ENCODE measurements around the gene GPC3. TPM values are rescaled to one million over a fixed set of nuclear protein-coding genes. Genes with fewer than 3 reads are reported as not detected.
A peak's percentile ranks its signal among the peaks of the same experiment; 100 is the strongest.

The GPC3 gene
- polyA plus RNA-seq, 2 of the 4 experiments (the other 2 are of a cell fraction): not detected

DNA sequence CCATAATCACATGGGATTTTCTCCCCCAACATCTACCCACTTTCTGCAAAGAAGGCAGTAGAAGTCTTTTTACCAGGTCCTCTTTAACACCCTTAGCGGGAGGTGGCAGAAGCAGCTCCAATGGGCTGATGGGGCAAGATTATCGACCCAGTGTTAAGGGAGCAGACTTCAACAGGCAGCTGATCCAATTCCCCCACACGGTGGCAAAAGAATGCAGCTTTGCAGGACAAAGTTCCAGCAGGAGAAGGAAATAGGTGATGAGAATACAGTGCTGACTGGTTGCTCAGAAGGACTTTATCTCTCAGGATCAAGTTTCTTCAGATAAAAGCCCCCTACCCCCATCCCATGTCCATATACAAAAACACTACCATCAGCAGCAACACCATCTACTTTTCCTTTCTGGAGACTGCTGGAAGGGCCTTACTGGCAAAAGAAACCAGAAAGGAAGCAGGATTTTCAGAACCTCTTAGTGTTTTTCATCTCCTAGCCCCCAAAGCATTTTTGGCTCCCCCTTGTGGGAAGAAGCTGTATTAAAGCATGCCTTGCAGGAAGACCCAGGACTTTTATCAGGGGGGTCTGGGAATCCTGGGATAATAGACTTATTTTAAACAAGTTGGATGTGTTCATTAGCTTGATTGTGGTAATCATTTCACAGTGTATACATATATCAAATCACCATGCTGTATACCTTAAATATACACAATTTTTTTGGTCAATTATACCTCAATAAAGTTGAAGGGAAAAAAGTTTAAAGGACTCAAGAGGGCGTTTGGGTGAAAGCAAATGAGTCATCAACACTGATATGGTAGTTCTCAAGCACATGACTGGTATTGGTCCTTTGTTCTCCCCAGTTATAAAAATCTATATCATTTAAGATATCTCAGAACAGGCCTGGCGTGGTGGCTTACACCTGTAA is 146.4 kb downstream of the GPC3 start:
- Histone ChIP-seq H3K9me3 (no peaks in the 10 kb centered on the region), H3K4me3 (no peak overlapping the region), H3K4me2 (no peak overlapping the region), H3K4me1 (no peaks in the 10 kb centered on the region), H3K27ac (no peak overlapping the region)
- DNase-seq (ENCODE audit: low read depth in 1 of 2, low spot score in 1 of 2): peak; percentile 15 to 33
- peak; percentile 59 for FAIRE-seq
- peak in 1 of 2 experiments; percentile 26; a peak in 2 of 5 replicates for TF ChIP-seq RAD21 (conservative IDR thresholded peaks at IDR 0.05 in 1 of 2, IDR thresholded peaks at IDR 0.05 in 1 of 2)
- TF ChIP-seq BHLHE40 (IDR thresholded peaks at IDR 0.05; ENCODE audit: low read depth, low read length): no peak
- TF ChIP-seq, protein P1, sequence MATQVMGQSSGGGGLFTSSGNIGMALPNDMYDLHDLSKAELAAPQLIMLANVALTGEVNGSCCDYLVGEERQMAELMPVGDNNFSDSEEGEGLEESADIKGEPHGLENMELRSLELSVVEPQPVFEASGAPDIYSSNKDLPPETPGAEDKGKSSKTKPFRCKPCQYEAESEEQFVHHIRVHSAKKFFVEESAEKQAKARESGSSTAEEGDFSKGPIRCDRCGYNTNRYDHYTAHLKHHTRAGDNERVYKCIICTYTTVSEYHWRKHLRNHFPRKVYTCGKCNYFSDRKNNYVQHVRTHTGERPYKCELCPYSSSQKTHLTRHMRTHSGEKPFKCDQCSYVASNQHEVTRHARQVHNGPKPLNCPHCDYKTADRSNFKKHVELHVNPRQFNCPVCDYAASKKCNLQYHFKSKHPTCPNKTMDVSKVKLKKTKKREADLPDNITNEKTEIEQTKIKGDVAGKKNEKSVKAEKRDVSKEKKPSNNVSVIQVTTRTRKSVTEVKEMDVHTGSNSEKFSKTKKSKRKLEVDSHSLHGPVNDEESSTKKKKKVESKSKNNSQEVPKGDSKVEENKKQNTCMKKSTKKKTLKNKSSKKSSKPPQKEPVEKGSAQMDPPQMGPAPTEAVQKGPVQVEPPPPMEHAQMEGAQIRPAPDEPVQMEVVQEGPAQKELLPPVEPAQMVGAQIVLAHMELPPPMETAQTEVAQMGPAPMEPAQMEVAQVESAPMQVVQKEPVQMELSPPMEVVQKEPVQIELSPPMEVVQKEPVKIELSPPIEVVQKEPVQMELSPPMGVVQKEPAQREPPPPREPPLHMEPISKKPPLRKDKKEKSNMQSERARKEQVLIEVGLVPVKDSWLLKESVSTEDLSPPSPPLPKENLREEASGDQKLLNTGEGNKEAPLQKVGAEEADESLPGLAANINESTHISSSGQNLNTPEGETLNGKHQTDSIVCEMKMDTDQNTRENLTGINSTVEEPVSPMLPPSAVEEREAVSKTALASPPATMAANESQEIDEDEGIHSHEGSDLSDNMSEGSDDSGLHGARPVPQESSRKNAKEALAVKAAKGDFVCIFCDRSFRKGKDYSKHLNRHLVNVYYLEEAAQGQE (IDR thresholded peaks at IDR 0.05): no peak
- TF ChIP-seq NPAS2 (CRISPR knock-in tag; IDR thresholded peaks at IDR 0.05; ENCODE audit: borderline replicate concordance): no peak
- TF ChIP-seq CHD4 (IDR thresholded peaks at IDR 0.05; ENCODE audit: borderline replicate concordance): no peak
- TF ChIP-seq RCOR1 (IDR thresholded peaks at IDR 0.05; ENCODE audit: low read depth, low read length): no peak
- peak; percentile 29; the same call in 1 of the 3 replicates for TF ChIP-seq SMC3 (IDR thresholded peaks at IDR 0.05)
- TF ChIP-seq, protein P2, sequence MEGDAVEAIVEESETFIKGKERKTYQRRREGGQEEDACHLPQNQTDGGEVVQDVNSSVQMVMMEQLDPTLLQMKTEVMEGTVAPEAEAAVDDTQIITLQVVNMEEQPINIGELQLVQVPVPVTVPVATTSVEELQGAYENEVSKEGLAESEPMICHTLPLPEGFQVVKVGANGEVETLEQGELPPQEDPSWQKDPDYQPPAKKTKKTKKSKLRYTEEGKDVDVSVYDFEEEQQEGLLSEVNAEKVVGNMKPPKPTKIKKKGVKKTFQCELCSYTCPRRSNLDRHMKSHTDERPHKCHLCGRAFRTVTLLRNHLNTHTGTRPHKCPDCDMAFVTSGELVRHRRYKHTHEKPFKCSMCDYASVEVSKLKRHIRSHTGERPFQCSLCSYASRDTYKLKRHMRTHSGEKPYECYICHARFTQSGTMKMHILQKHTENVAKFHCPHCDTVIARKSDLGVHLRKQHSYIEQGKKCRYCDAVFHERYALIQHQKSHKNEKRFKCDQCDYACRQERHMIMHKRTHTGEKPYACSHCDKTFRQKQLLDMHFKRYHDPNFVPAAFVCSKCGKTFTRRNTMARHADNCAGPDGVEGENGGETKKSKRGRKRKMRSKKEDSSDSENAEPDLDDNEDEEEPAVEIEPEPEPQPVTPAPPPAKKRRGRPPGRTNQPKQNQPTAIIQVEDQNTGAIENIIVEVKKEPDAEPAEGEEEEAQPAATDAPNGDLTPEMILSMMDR (IDR thresholded peaks at IDR 0.05): peak; percentile 52
- TF ChIP-seq, protein P3, sequence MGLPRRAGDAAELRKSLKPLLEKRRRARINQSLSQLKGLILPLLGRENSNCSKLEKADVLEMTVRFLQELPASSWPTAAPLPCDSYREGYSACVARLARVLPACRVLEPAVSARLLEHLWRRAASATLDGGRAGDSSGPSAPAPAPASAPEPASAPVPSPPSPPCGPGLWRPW (IDR thresholded peaks at IDR 0.05): no peak
- ChIA-PET CTCF (interaction anchor here (0.7 to 2.1 kb wide), 10 partner anchors 8 to 73 kb away, joined by 3 to 10 read pairs (median 4); no protein-coding TSS in a partner anchor), POLR2A (no interaction called here)
- 42% methylated on average over 5 of the region's 5 CpGs for WGBS (ENCODE audit: missing lambda C conversion rate)
- peak in 1 of 2 experiments; percentile 59; a peak in 2 of 6 replicates for ATAC-seq

DNA sequence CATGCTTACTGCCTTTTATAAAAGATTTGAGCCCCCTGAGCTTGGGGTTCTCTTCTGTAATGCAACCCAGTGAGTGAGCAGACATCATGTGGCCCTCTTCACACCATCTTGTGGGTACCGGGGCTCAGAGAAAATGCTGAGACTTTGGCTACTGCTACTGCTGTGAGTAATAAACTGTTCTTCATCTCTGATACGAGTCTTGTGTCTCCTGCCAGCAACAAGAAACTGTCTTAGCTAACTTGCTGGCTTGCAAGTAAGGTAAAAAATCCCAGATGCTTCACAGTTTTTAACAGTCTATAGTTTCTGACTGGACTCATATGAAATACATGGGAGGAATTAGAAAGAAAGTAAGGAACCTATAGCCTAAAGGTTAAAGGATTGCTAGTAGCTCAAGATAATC is 148.3 kb downstream of the GPC3 start:
- no peak overlapping the region for H3K27ac ChIP-seq
- DNase-seq (ENCODE audit: low read depth in 1 of 2, low spot score in 1 of 2): no peak
- ChIA-PET CTCF (interaction anchor here (0.8 to 2.7 kb wide), 2 partner anchors 17 to 44 kb away, joined by 3 to 9 read pairs; no protein-coding TSS in a partner anchor), POLR2A (no interaction called here)
- H3K4me1 ChIP-seq: no peaks in the 10 kb centered on the region
- no peak overlapping the region for H3K4me3 ChIP-seq
- no peak overlapping the region for H3K4me2 ChIP-seq
- FAIRE-seq: no peak
- ATAC-seq: no peak
- WGBS (ENCODE audit: missing lambda C conversion rate): 0% methylated on average over 2 of the region's 2 CpGs
- no peaks in the 10 kb centered on the region for H3K9me3 ChIP-seq
- TF ChIP-seq NFE2L2 (conservative IDR thresholded peaks at IDR 0.05; ENCODE audit: low read length) (no peak), FOSB (CRISPR knock-in tag; IDR thresholded peaks at IDR 0.05) (no peak), FOSL2 (IDR thresholded peaks at IDR 0.05) (no peak), FOSL2 (CRISPR knock-in tag; IDR thresholded peaks at IDR 0.05) (no peak), RNF2 (IDR thresholded peaks at IDR 0.05; ENCODE audit: borderline replicate concordance, low read depth) (no peak), TFCP2L1 (CRISPR knock-in tag; IDR thresholded peaks at IDR 0.05) (no peak), CHD4 (IDR thresholded peaks at IDR 0.05; ENCODE audit: borderline replicate concordance) (no peak), RARB (CRISPR knock-in tag; IDR thresholded peaks at IDR 0.05) (no peak), POLR2AphosphoS2 (conservative IDR thresholded peaks at IDR 0.05; ENCODE audit: low read length) (no peak), POLR2A (IDR thresholded peaks at IDR 0.05; ENCODE audit: low read length) (no peak), KDM5A (IDR thresholded peaks at IDR 0.05) (no peak)
- TF ChIP-seq, protein P4, sequence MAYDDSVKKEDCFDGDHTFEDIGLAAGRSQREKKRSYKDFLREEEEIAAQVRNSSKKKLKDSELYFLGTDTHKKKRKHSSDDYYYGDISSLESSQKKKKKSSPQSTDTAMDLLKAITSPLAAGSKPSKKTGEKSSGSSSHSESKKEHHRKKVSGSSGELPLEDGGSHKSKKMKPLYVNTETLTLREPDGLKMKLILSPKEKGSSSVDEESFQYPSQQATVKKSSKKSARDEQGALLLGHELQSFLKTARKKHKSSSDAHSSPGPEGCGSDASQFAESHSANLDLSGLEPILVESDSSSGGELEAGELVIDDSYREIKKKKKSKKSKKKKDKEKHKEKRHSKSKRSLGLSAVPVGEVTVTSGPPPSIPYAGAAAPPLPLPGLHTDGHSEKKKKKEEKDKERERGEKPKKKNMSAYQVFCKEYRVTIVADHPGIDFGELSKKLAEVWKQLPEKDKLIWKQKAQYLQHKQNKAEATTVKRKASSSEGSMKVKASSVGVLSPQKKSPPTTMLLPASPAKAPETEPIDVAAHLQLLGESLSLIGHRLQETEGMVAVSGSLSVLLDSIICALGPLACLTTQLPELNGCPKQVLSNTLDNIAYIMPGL (CRISPR knock-in tag; IDR thresholded peaks at IDR 0.05; ENCODE audit: borderline replicate concordance): no peak
- TF ChIP-seq, protein P5, sequence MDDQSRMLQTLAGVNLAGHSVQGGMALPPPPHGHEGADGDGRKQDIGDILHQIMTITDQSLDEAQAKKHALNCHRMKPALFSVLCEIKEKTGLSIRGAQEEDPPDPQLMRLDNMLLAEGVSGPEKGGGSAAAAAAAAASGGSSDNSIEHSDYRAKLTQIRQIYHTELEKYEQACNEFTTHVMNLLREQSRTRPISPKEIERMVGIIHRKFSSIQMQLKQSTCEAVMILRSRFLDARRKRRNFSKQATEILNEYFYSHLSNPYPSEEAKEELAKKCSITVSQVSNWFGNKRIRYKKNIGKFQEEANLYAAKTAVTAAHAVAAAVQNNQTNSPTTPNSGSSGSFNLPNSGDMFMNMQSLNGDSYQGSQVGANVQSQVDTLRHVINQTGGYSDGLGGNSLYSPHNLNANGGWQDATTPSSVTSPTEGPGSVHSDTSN (IDR thresholded peaks at IDR 0.05): no peak
- TF ChIP-seq, protein P3 (IDR thresholded peaks at IDR 0.05): no peak
- TF ChIP-seq, protein P1 (IDR thresholded peaks at IDR 0.05): no peak
